IMR-90 (cell line): ENCODE measurements around the gene GRB10. TPM values are rescaled to one million over a fixed set of nuclear protein-coding genes. Genes with fewer than 3 reads are reported as not detected.

Experiments used
- ATAC-seq: fragments of 200-7000 bp; cut with Tn5 transposase; 2 replicates; pipeline ENCODE4 v1.9.1; 2020; ENCODE audit warnings: low read depth, mild to moderate bottlenecking, moderate library complexity
- BruUV-seq: library from RNA; stranded (reverse); fragments of 400-500 nt; replicated peaks from 2 replicates; lab custom pipeline; 2021; lab: Mats Ljungman, UMichigan
- CTCF ChIA-PET: fragments of 300-600 bp; formaldehyde crosslinking; extraction: SDS; loops from one replicate; lab custom pipeline; 2021; ENCODE audit warnings: antibody characterized with exemption; lab: Yijun Ruan, JAX
- POLR2A ChIA-PET: fragments of 300-600 bp; sonication (Branson Sonifier 250); formaldehyde crosslinking; loops from one replicate; lab custom pipeline; 2022; ENCODE audit warnings: antibody characterized with exemption; ENCODE audit not compliant: unreplicated experiment; lab: Charles Lee
- DNase-seq: peaks from one replicate; pipeline ENCODE4 v3.0.0; 2013
- H2AFZ ChIP-seq: replicated peaks from 2 replicates; pipeline ENCODE3; 2013; ENCODE audit warnings: low read length, mild to moderate bottlenecking; ENCODE audit not compliant: poor library complexity
- H2AK5ac ChIP-seq: 2 replicates; pipeline ENCODE4 v1.6.1; 2013; ENCODE audit warnings: low read depth, low read length, inconsistent platforms
- H2AK9ac ChIP-seq: replicated peaks from 2 replicates; pipeline ENCODE3; 2013; ENCODE audit warnings: mild to moderate bottlenecking, low read depth, low read length, moderate library complexity; ENCODE audit not compliant: poor library complexity
- H2BK120ac ChIP-seq: 2 replicates; pipeline ENCODE4 v1.6.1; 2013; ENCODE audit warnings: low read depth, low read length, inconsistent platforms
- H2BK15ac ChIP-seq: 3 replicates; pipeline ENCODE4 v1.6.1; 2013; ENCODE audit warnings: low read depth, low read length, inconsistent platforms
- H2BK20ac ChIP-seq: 2 replicates; pipeline ENCODE4 v1.6.1; 2013; ENCODE audit warnings: low read depth, mild to moderate bottlenecking, inconsistent platforms, low read length, moderate library complexity
- H2BK5ac ChIP-seq: 2 replicates; pipeline ENCODE4 v1.6.1; 2013; ENCODE audit warnings: mild to moderate bottlenecking, low read depth, low read length, inconsistent platforms; ENCODE audit not compliant: poor library complexity, severe bottlenecking
- H3K14ac ChIP-seq: replicated peaks from 2 replicates; pipeline ENCODE4 v1.6.1; 2013; ENCODE audit warnings: low read depth, low read length, inconsistent platforms
- H3K18ac ChIP-seq: 2 replicates; pipeline ENCODE4 v1.6.1; 2013; ENCODE audit warnings: low read depth, low read length, control low read depth
- H3K23ac ChIP-seq: 2 replicates; pipeline ENCODE4 v1.6.1; 2013; ENCODE audit warnings: low read depth, low read length, inconsistent platforms
- H3K27ac ChIP-seq: 2 replicates; pipeline ENCODE4 v1.5.1; 2013; ENCODE audit warnings: mild to moderate bottlenecking, control low read depth, low read length; ENCODE audit not compliant: insufficient read depth
- H3K27me3 ChIP-seq: 2 replicates; pipeline ENCODE4 v1.6.1; 2013; ENCODE audit warnings: low read length; ENCODE audit not compliant: control insufficient read depth, insufficient read depth
- H3K36me3 ChIP-seq: 2 replicates; pipeline ENCODE4 v1.6.1; 2013; ENCODE audit warnings: low read length, mixed read lengths; ENCODE audit not compliant: control insufficient read depth, insufficient read depth
- H3K4ac ChIP-seq: 2 replicates; pipeline ENCODE4 v1.6.1; 2013; ENCODE audit warnings: low read depth, low read length, inconsistent platforms
- H3K4me1 ChIP-seq: 2 replicates; pipeline ENCODE4 v1.6.1; 2013; ENCODE audit warnings: low read length, mixed read lengths; ENCODE audit not compliant: control insufficient read depth, insufficient read depth
- H3K4me2 ChIP-seq: 2 replicates; pipeline ENCODE4 v1.6.1; 2013; ENCODE audit warnings: low read depth, mild to moderate bottlenecking, control low read depth, low read length, moderate library complexity
- H3K4me3 ChIP-seq: 2 replicates; pipeline ENCODE4 v1.5.1; 2013; ENCODE audit warnings: low read depth, mild to moderate bottlenecking, control low read depth, low read length, moderate library complexity; ENCODE audit not compliant: insufficient read depth
- H3K56ac ChIP-seq: 2 replicates; pipeline ENCODE4 v1.6.1; 2013; ENCODE audit warnings: low read length, inconsistent platforms; ENCODE audit not compliant: insufficient read depth; ENCODE audit errors: extremely low read depth
- H3K79me1 ChIP-seq, 2 experiments: 2 replicates each; pipeline ENCODE4 v1.6.1; 2013; ENCODE audit warnings: low read length in 2 of 2, inconsistent platforms in 1 of 2, low read depth in 1 of 2
- H3K9ac ChIP-seq: 2 replicates; pipeline ENCODE4 v1.6.1; 2013; ENCODE audit warnings: low read depth, low read length, control low read depth
- H3K9me1 ChIP-seq: 2 replicates; pipeline ENCODE4 v1.6.1; 2013; ENCODE audit warnings: low read length, inconsistent platforms; ENCODE audit not compliant: insufficient read depth
- H3K9me3 ChIP-seq: 2 replicates; pipeline ENCODE4 v1.6.1; 2013; ENCODE audit warnings: low read length; ENCODE audit not compliant: control insufficient read depth, insufficient read depth
- H4K20me1 ChIP-seq: 2 replicates; pipeline ENCODE4 v1.6.1; 2013; ENCODE audit warnings: low read length, inconsistent platforms; ENCODE audit not compliant: insufficient read depth
- H4K5ac ChIP-seq: 2 replicates; pipeline ENCODE4 v1.6.1; 2013; ENCODE audit warnings: mild to moderate bottlenecking, low read depth, low read length, control low read depth
- H4K8ac ChIP-seq, 2 experiments: 2 replicates each; pipeline ENCODE4 v1.6.1; 2013; ENCODE audit warnings: low read depth in 2 of 2, low read length in 2 of 2, control low read depth in 1 of 2, inconsistent platforms in 1 of 2
- H4K91ac ChIP-seq: 2 replicates; pipeline ENCODE4 v1.6.1; 2013; ENCODE audit warnings: low read depth, low read length, inconsistent platforms; ENCODE audit not compliant: insufficient read depth
- BHLHE40 ChIP-seq: fragments of 150-350 bp; IDR thresholded peaks from 2 replicates; pipeline ENCODE4 v1.6.1; 2016; ENCODE audit warnings: mild to moderate bottlenecking, low read depth, low read length
- CEBPB ChIP-seq: IDR thresholded peaks from 2 replicates; pipeline ENCODE4 v1.6.1; 2012; ENCODE audit warnings: low read depth, low read length, improper control_type of control experiment
- CHD1 ChIP-seq: IDR thresholded peaks from 2 replicates; pipeline ENCODE4 v1.6.1; 2012; ENCODE audit warnings: low read depth, low read length, improper control_type of control experiment
- CTCF ChIP-seq: conservative IDR thresholded peaks from 2 replicates; pipeline ENCODE4 v1.5.1; 2012; ENCODE audit warnings: mild to moderate bottlenecking, low read depth, low read length, improper control_type of control experiment
- ELK1 ChIP-seq: fragments of 150-350 bp; IDR thresholded peaks from 2 replicates; pipeline ENCODE4 v1.6.1; 2016; ENCODE audit warnings: low read depth, mild to moderate bottlenecking, low read length, moderate library complexity, borderline replicate concordance
- FOS ChIP-seq: fragments of 150-350 bp; IDR thresholded peaks from 2 replicates; pipeline ENCODE4 v1.6.1; 2016; ENCODE audit warnings: low read depth, low read length
- MAFK ChIP-seq: IDR thresholded peaks from 2 replicates; pipeline ENCODE4 v1.6.1; 2012; ENCODE audit warnings: low read depth, low read length, improper control_type of control experiment
- MAZ ChIP-seq: IDR thresholded peaks from 2 replicates; pipeline ENCODE4 v1.6.1; 2012; ENCODE audit warnings: low read depth, mild to moderate bottlenecking, low read length, improper control_type of control experiment, moderate library complexity, borderline replicate concordance
- MXI1 ChIP-seq: IDR thresholded peaks from 2 replicates; pipeline ENCODE4 v1.6.1; 2012; ENCODE audit warnings: low read depth, mild to moderate bottlenecking, low read length, moderate library complexity, borderline replicate concordance
- NFE2L2 ChIP-seq: fragments of 150-350 bp; IDR thresholded peaks from 2 replicates; pipeline ENCODE4 v1.6.1; 2016; ENCODE audit warnings: low read depth, mild to moderate bottlenecking, low read length
- POLR2A ChIP-seq: IDR thresholded peaks from 2 replicates; pipeline ENCODE4 v1.6.1; 2012; ENCODE audit warnings: mild to moderate bottlenecking, low read depth, low read length
- RAD21 ChIP-seq: IDR thresholded peaks from 2 replicates; pipeline ENCODE4 v1.6.1; 2012; ENCODE audit warnings: low read length, improper control_type of control experiment
- RCOR1 ChIP-seq: IDR thresholded peaks from 2 replicates; pipeline ENCODE4 v1.6.1; 2012; ENCODE audit warnings: mild to moderate bottlenecking, low read length, improper control_type of control experiment; ENCODE audit not compliant: insufficient replicate concordance
- RFX5 ChIP-seq: IDR thresholded peaks from 2 replicates; pipeline ENCODE4 v1.8.0; 2012; ENCODE audit warnings: low read depth, mild to moderate bottlenecking, low read length, moderate library complexity
- SMC3 ChIP-seq: fragments of 150-350 bp; IDR thresholded peaks from 2 replicates; pipeline ENCODE4 v1.6.1; 2016; ENCODE audit warnings: low read depth, mild to moderate bottlenecking, antibody characterized with exemption, low read length, moderate library complexity
- USF2 ChIP-seq: fragments of 150-350 bp; IDR thresholded peaks from 2 replicates; pipeline ENCODE4 v1.6.1; 2017; ENCODE audit warnings: mild to moderate bottlenecking, antibody characterized with exemption, low read length, low read depth
- WGBS, 2 experiments: methylation state at CpG; one replicate each; pipeline versions ENCODE4 v1.1.5 to v1.1.7; 2013; ENCODE audit warnings: missing lambda C conversion rate in 2 of 2; ENCODE audit not compliant: insufficient read length in 1 of 2; ENCODE audit errors: extremely low coverage in 2 of 2; 5-methylcytosine and 5-hydroxymethylcytosine counted together
- dilution Hi-C: fragments of 300-500 bp; cut with HindIII; formaldehyde crosslinking; loops from one replicate; pipeline ENCODE4 v1.14.3; 2018; ENCODE audit warnings: low sequenced_read_pairs; ENCODE audit not compliant: unreplicated experiment
- in situ Hi-C: fragments of 300-500 bp; cut with MboI; formaldehyde crosslinking; loops from 3 replicates; pipeline ENCODE4 v1.14.3; 2019; ENCODE audit warnings: low sequenced_read_pairs, inconsistent platforms, mixed read lengths
- intact Hi-C: fragments of 100-400 bp; cut with micrococcal nuclease; formaldehyde crosslinking; loops from 2 replicates; pipeline ENCODE4 v1.10.0; 2022
- polyA plus RNA-seq, 3 experiments: library from polyadenylated mRNA; depleted of rRNA; stranded (reverse); fragments of >200 nt; gene quantifications; 2 replicates each; pipeline ENCODE4 v1.2.3, GENCODE V29; 2012; ENCODE audit warnings: low replicate concordance in 1 of 3
- total RNA-seq: library from RNA; depleted of rRNA; stranded (reverse); fragments of >200 nt; gene quantifications from 2 replicates; pipeline ENCODE4 v1.2.3, GENCODE V29; 2012

GRB10 gene
- total and polyA plus RNA-seq, 2 of the 4 experiments (the other 2 are of a cell fraction): 6.3 to 15.1 TPM

GRCh38 chr7:50727711-50728110, 55.0 kb downstream of the GRB10 start:
- ChIA-PET POLR2A (no interaction called here), CTCF (no interaction called here)
- Histone ChIP-seq H3K56ac (no peak overlapping the region), H3K36me3 (peaks cover 10% of the 10 kb centered on the region), H3K18ac (no peak overlapping the region), H3K4me3 (no peak overlapping the region), H3K4me2 (no peak overlapping the region), H2BK120ac (no peak overlapping the region), H2BK5ac (no peak overlapping the region), H2BK20ac (no peak overlapping the region), H3K4ac (no peak overlapping the region), H3K9me1 (peaks cover 15% of the 10 kb centered on the region), H4K8ac (no peak overlapping the region), H3K79me1 (peaks cover 28 to 63% of the 10 kb centered on the region in 2 experiments), H3K14ac (no peak overlapping the region), H4K5ac (no peak overlapping the region), H2AFZ (no peak overlapping the region), H3K27ac (no peak overlapping the region), H3K27me3 (no peaks in the 10 kb centered on the region), H3K23ac (no peak overlapping the region), H4K91ac (no peak overlapping the region), H3K9me3 (no peaks in the 10 kb centered on the region), H2AK9ac (no peak overlapping the region), H2BK15ac (no peak overlapping the region), H2AK5ac (no peak overlapping the region), H3K4me1 (peaks cover 11% of the 10 kb centered on the region), H4K20me1 (peaks cover 33% of the 10 kb centered on the region), H3K9ac (no peak overlapping the region)
- ATAC-seq (no peak), DNase-seq (no peak)
- intact Hi-C loops: no loop called here
- BruUV-seq: no TSS peak
- dilution Hi-C loops: no loop called here
- WGBS, 2 experiments: 100% methylated on average over 1 of the region's 2 CpGs; no CpG with 5 or more reads in 1 of the 2 experiments
- in situ Hi-C loops: no loop called here
- TF ChIP-seq NFE2L2 (no peak), RCOR1 (no peak), MAZ (no peak), USF2 (no peak), CTCF (no peak), FOS (no peak), BHLHE40 (no peak), CHD1 (no peak), MXI1 (no peak), MAFK (no peak), CEBPB (no peak), SMC3 (no peak), ELK1 (no peak), POLR2A (no peak), RAD21 (no peak), RFX5 (no peak)
